ENCODE measurements around the gene PPFIBP1.

PPFIBP1 gene

GRCh38 chr12:27486961-27487360 lies 37.0 kb upstream of the PPFIBP1 start:
- DNase-seq, result no peak
- intact Hi-C loops (cut with DNase I; ENCODE audit: low total_unique reads), result no loop called here
- H3K27ac ChIP-seq, result no peak overlapping the region
- no peaks in the 10 kb centered on the region for H3K9me3 ChIP-seq
- H3K4me1 ChIP-seq, result no peaks in the 10 kb centered on the region
- no peak overlapping the region for H3K4me3 ChIP-seq
- H3K27me3 ChIP-seq, result no peaks in the 10 kb centered on the region
- H3K36me3 ChIP-seq, result no peaks in the 10 kb centered on the region
- TF ChIP-seq CTCF (IDR thresholded peaks at IDR 0.05), result no peak

- Histone ChIP-seq H3K4me1 (no peaks in the 10 kb centered on the region), H3K4me3 (no peak overlapping the region), H3K36me3 (no peaks in the 10 kb centered on the region), H3K27me3 (no peaks in the 10 kb centered on the region), H3K27ac (no peak overlapping the region), H3K9me3 (no peaks in the 10 kb centered on the region)
- no peak for DNase-seq
- no peak for TF ChIP-seq CTCF (IDR thresholded peaks at IDR 0.05)
- intact Hi-C loops (cut with DNase I; ENCODE audit: low total_unique reads), result no loop called here
Observed at GRCh38 chr12:27488479-27488878, 35.5 kb upstream of the PPFIBP1 start.

- TF ChIP-seq CTCF (IDR thresholded peaks at IDR 0.05), result no peak
- Histone ChIP-seq H3K4me1 (no peaks in the 10 kb centered on the region), H3K4me3 (no peak overlapping the region), H3K9me3 (no peaks in the 10 kb centered on the region), H3K27ac (no peak overlapping the region), H3K27me3 (no peaks in the 10 kb centered on the region), H3K36me3 (no peaks in the 10 kb centered on the region)
- DNase-seq, result no peak
- intact Hi-C loops (cut with DNase I; ENCODE audit: low total_unique reads), result no loop called here
Observed at GRCh38 chr12:27491226-27491625, 32.8 kb upstream of the PPFIBP1 start.

GRCh38 chr12:27493260-27493940 lies 30.6 kb upstream of the PPFIBP1 start:
- no peaks in the 10 kb centered on the region for H3K27me3 ChIP-seq
- H3K36me3 ChIP-seq, result no peaks in the 10 kb centered on the region
- no peaks in the 10 kb centered on the region for H3K9me3 ChIP-seq
- TF ChIP-seq CTCF (IDR thresholded peaks at IDR 0.05), result no peak
- no peak overlapping the region for H3K4me3 ChIP-seq
- no peak overlapping the region for H3K27ac ChIP-seq
- intact Hi-C loops (cut with DNase I; ENCODE audit: low total_unique reads), result no loop called here
- no peak for DNase-seq
- H3K4me1 ChIP-seq, result no peaks in the 10 kb centered on the region

- Histone ChIP-seq H3K9me3 (no peaks in the 10 kb centered on the region), H3K27me3 (no peaks in the 10 kb centered on the region), H3K27ac (no peak overlapping the region), H3K36me3 (no peaks in the 10 kb centered on the region), H3K4me3 (no peak overlapping the region), H3K4me1 (no peaks in the 10 kb centered on the region)
- TF ChIP-seq CTCF (IDR thresholded peaks at IDR 0.05), result no peak
- intact Hi-C loops (cut with DNase I; ENCODE audit: low total_unique reads), result no loop called here
- DNase-seq, result no peak
Observed at GRCh38 chr12:27497446-27497845, 26.6 kb upstream of the PPFIBP1 start.

GRCh38 chr12:27498149-27498548 lies 25.9 kb upstream of the PPFIBP1 start:
- no peaks in the 10 kb centered on the region for H3K36me3 ChIP-seq
- H3K27ac ChIP-seq, result no peak overlapping the region
- DNase-seq, result no peak
- H3K27me3 ChIP-seq, result no peaks in the 10 kb centered on the region
- H3K4me3 ChIP-seq, result no peak overlapping the region
- TF ChIP-seq CTCF (IDR thresholded peaks at IDR 0.05), result no peak
- no peaks in the 10 kb centered on the region for H3K9me3 ChIP-seq
- intact Hi-C loops (cut with DNase I; ENCODE audit: low total_unique reads), result no loop called here
- no peaks in the 10 kb centered on the region for H3K4me1 ChIP-seq
